HCT116 (cell line): Measurements from ENCODE around the gene PRXL2A. TPM values are rescaled to one million over a fixed set of nuclear protein-coding genes. Genes with fewer than 3 reads are reported as not detected.
A peak's percentile ranks its signal among the peaks of the same experiment; 100 is the strongest.

Source experiments
- ATAC-seq: fragments of 200-7000 bp; cut with Tn5 transposase; 2 replicates; pipeline ENCODE4 v1.9.1; 2020; ENCODE audit warnings: mild to moderate bottlenecking, moderate library complexity
- BruUV-seq: library from RNA; stranded (reverse); fragments of 400-500 nt; replicated peaks from 2 replicates; lab custom pipeline; 2021; lab: Mats Ljungman, UMichigan
- CTCF ChIA-PET: fragments of 300-600 bp; sonication (Branson Sonifier 250); formaldehyde crosslinking; loops from one replicate; lab custom pipeline; 2021; ENCODE audit warnings: antibody characterized with exemption; lab: Charles Lee
- POLR2A ChIA-PET: fragments of 300-600, 350-600 bp; sonication (Branson Sonifier 250); formaldehyde crosslinking; loops from one replicate; lab custom pipeline; 2021; ENCODE audit warnings: antibody characterized with exemption; lab: Charles Lee
- RAD21 ChIA-PET, 2 experiments: fragments of 300-600 bp; sonication (Branson Sonifier 250); formaldehyde crosslinking; loops; one replicate each; lab custom pipeline; 2023; ENCODE audit warnings: low total read pairs in 2 of 2; ENCODE audit not compliant: uncharacterized antibody in 2 of 2, unreplicated experiment in 2 of 2, low non-redundant PET in 1 of 2; lab: Charles Lee
- DNase-seq: peaks from one replicate; pipeline ENCODE4 v3.0.0-alpha.2; 2010; ENCODE audit warnings: low read depth, low spot score
- H2AFZ ChIP-seq: fragments of 200-600 bp; shearing (Covaris generic), sonication (generic); 2 replicates; pipeline ENCODE4 v1.6.1; 2017; ENCODE audit warnings: low read depth, mixed run types, mixed read lengths, antibody characterized with exemption, low read length; ENCODE audit not compliant: poor library complexity, severe bottlenecking
- H3K27ac ChIP-seq: 2 replicates; pipeline ENCODE4 v1.5.1; 2012; ENCODE audit warnings: low read depth, low read length
- H3K27me3 ChIP-seq: fragments of 200-600 bp; sonication (generic); 2 replicates; pipeline ENCODE4 v1.6.1; 2016; ENCODE audit warnings: mixed run types, low read length, mixed read lengths; ENCODE audit not compliant: insufficient read depth
- H3K36me3 ChIP-seq, 2 experiments: fragments of 200-500 bp in 1 of 2; fragments of 200-600 bp in 1 of 2; sonication (Bioruptor generic) in 1 of 2; sonication (generic) in 1 of 2; 2 replicates each; pipeline versions ENCODE4 v1.5.1 to v1.6.1; 2014 to 2016; ENCODE audit warnings: low read length in 2 of 2, inconsistent platforms in 1 of 2, mixed read lengths in 1 of 2, mixed run types in 1 of 2; ENCODE audit not compliant: insufficient read depth in 2 of 2, control insufficient read depth in 1 of 2
- H3K4me1 ChIP-seq, 2 experiments: fragments of 200-600 bp in 1 of 2; sonication (generic) in 1 of 2; 2 replicates each; pipeline versions ENCODE4 v1.5.1 to v1.6.1; 2012 to 2017; ENCODE audit warnings: low read length in 2 of 2, inconsistent platforms in 1 of 2, mild to moderate bottlenecking in 1 of 2, mixed read lengths in 1 of 2, mixed run types in 1 of 2, moderate library complexity in 1 of 2; ENCODE audit not compliant: insufficient read depth in 2 of 2, control insufficient read depth in 1 of 2
- H3K4me2 ChIP-seq: fragments of 200-600 bp; sonication (generic); 2 replicates; pipeline ENCODE4 v1.6.1; 2017; ENCODE audit warnings: mixed run types, low read length, mixed read lengths
- H3K4me3 ChIP-seq, 2 experiments: fragments of 200-600 bp in 1 of 2; sonication (generic) in 1 of 2; replicated peaks in 1 of 2; 2 replicates each; pipeline ENCODE4 v1.5.1; 2011 to 2016; ENCODE audit warnings: low read length in 2 of 2, control low read depth in 1 of 2, low read depth in 1 of 2, mild to moderate bottlenecking in 1 of 2, mixed read lengths in 1 of 2, mixed run types in 1 of 2
- H3K79me2 ChIP-seq: fragments of 200-600 bp; sonication (generic); 2 replicates; pipeline ENCODE4 v1.6.1; 2017; ENCODE audit warnings: mild to moderate bottlenecking, mixed run types, low read length, moderate library complexity, mixed read lengths; ENCODE audit not compliant: insufficient read depth
- H3K9ac ChIP-seq: fragments of 200-600 bp; sonication (generic); 2 replicates; pipeline ENCODE4 v1.6.1; 2016; ENCODE audit warnings: low read length, mixed read lengths
- H3K9me2 ChIP-seq: fragments of 200-600 bp; sonication (generic), shearing (Covaris generic); 2 replicates; pipeline ENCODE4 v1.6.1; 2017; ENCODE audit warnings: mixed run types, mild to moderate bottlenecking, moderate library complexity; ENCODE audit not compliant: insufficient read depth
- H3K9me3 ChIP-seq, 2 experiments: fragments of 200-500 bp in 1 of 2; fragments of 200-600 bp in 1 of 2; sonication (Bioruptor generic) in 1 of 2; sonication (generic) in 1 of 2; 2 replicates each; pipeline ENCODE4 v1.6.1; 2014 to 2017; ENCODE audit warnings: low read length in 2 of 2, mixed read lengths in 2 of 2, inconsistent platforms in 1 of 2, low read depth in 1 of 2, mild to moderate bottlenecking in 1 of 2, mixed run types in 1 of 2, moderate library complexity in 1 of 2; ENCODE audit not compliant: control insufficient read depth in 1 of 2, insufficient read depth in 1 of 2
- H4K20me1 ChIP-seq: fragments of 200-600 bp; sonication (generic), shearing (Covaris generic); 2 replicates; pipeline ENCODE4 v1.6.1; 2017; ENCODE audit warnings: mixed run types, mild to moderate bottlenecking, moderate library complexity; ENCODE audit not compliant: insufficient read depth
- CBX3 ChIP-seq: IDR thresholded peaks from 2 replicates; pipeline ENCODE4 v1.6.1; 2012; ENCODE audit warnings: low read depth
- EGR1 ChIP-seq: IDR thresholded peaks from 2 replicates; pipeline ENCODE4 v1.6.1; 2012; ENCODE audit warnings: low read depth
- ELF1 ChIP-seq: IDR thresholded peaks from 2 replicates; pipeline ENCODE4 v1.6.1; 2012; ENCODE audit warnings: low read depth, borderline replicate concordance
- FOSL1 ChIP-seq: IDR thresholded peaks from 2 replicates; pipeline ENCODE4 v1.6.1; 2012; ENCODE audit warnings: low read depth
- RAD21 ChIP-seq: IDR thresholded peaks from 2 replicates; pipeline ENCODE4 v1.6.1; 2012; ENCODE audit warnings: low read depth, mild to moderate bottlenecking
- SP1 ChIP-seq: IDR thresholded peaks from 2 replicates; pipeline ENCODE4 v1.6.1; 2012; ENCODE audit warnings: low read depth
- TCF7L2 ChIP-seq: IDR thresholded peaks from 2 replicates; pipeline ENCODE4 v1.7.0; 2011; ENCODE audit warnings: borderline replicate concordance, inconsistent platforms; ENCODE audit not compliant: insufficient read depth, insufficient read length; ENCODE audit errors: extremely low read depth
- ZFX ChIP-seq: fragments of 450-650 bp; IDR thresholded peaks from 2 replicates; pipeline ENCODE4 v1.6.1; 2017
- intact Hi-C: fragments of 100-400 bp; cut with micrococcal nuclease; formaldehyde crosslinking; loops from 2 replicates; pipeline ENCODE4 v1.10.0; 2022
- total RNA-seq: library from RNA; stranded (reverse); gene quantifications from one replicate; pipeline ENCODE4 v1.2.1, GENCODE V29; 2021; ENCODE audit not compliant: unreplicated experiment
- TF ChIP-seq, protein P1 (sequence below): IDR thresholded peaks from 2 replicates; pipeline ENCODE4 v1.6.1; 2011; ENCODE audit warnings: mild to moderate bottlenecking, low read length, moderate library complexity; ENCODE audit not compliant: insufficient replicate concordance; ENCODE audit errors: extremely low read depth
- TF ChIP-seq, protein P2 (sequence below): IDR thresholded peaks from 2 replicates; pipeline ENCODE4 v1.6.1; 2012
- TF ChIP-seq, protein P3 (sequence below), 3 experiments: fragments of 200-600 bp in 1 of 3; sonication (generic) in 1 of 3; IDR thresholded peaks in 2 of 3; conservative IDR thresholded peaks in 1 of 3; 2 replicates each; pipeline ENCODE4 v1.5.1; 2012 to 2017; ENCODE audit warnings: low read depth in 2 of 3, low read length in 2 of 3, antibody characterized with exemption in 1 of 3, borderline replicate concordance in 1 of 3, control low read depth in 1 of 3, mild to moderate bottlenecking in 1 of 3, mixed read lengths in 1 of 3, mixed run types in 1 of 3, moderate library complexity in 1 of 3; ENCODE audit not compliant: insufficient read depth in 1 of 3

Gene PRXL2A
- total RNA-seq, 1 experiment from 2014 or later: 4.9 TPM

- TF ChIP-seq, protein P1, sequence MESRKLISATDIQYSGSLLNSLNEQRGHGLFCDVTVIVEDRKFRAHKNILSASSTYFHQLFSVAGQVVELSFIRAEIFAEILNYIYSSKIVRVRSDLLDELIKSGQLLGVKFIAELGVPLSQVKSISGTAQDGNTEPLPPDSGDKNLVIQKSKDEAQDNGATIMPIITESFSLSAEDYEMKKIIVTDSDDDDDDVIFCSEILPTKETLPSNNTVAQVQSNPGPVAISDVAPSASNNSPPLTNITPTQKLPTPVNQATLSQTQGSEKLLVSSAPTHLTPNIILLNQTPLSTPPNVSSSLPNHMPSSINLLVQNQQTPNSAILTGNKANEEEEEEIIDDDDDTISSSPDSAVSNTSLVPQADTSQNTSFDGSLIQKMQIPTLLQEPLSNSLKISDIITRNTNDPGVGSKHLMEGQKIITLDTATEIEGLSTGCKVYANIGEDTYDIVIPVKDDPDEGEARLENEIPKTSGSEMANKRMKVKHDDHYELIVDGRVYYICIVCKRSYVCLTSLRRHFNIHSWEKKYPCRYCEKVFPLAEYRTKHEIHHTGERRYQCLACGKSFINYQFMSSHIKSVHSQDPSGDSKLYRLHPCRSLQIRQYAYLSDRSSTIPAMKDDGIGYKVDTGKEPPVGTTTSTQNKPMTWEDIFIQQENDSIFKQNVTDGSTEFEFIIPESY: no peak
- TF ChIP-seq EGR1: no peak
- no peak for TF ChIP-seq RAD21
- no peak for TF ChIP-seq CBX3
- TF ChIP-seq, protein P2, sequence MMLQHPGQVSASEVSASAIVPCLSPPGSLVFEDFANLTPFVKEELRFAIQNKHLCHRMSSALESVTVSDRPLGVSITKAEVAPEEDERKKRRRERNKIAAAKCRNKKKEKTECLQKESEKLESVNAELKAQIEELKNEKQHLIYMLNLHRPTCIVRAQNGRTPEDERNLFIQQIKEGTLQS: no peak
- TF ChIP-seq ELF1: no peak
- TF ChIP-seq SP1: no peak
- TF ChIP-seq, all 23 proteins: peak for 0
Measured at GRCh38 chr10:80380185-80380584, 28.2 kb upstream of the PRXL2A start (continued).

DNA sequence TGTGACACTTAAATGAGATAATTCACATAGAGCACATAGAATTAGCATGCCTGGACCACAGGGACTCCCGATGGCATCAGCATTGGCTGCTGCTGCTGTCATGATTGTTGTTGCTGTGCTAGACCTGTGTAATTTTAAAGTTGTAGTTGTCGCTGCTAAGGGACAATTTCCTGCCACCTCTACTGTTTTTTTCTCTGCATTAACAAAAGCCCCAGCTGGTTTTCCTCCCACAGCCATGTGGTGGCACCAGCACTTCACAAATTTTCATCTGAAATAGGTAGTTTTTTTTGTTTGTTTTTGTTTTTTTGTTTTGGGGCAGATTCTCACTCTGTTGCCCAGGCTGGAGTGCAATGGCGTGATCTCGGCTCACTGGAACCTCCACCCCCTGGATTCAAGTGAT, 25.4 kb upstream of the PRXL2A start:
- peak overlapping the region; percentile 83 for H2AFZ ChIP-seq
- BruUV-seq: no TSS peak
- H3K4me2 ChIP-seq: peak overlapping the region; percentile 63
- no peaks in the 10 kb centered on the region for H4K20me1 ChIP-seq
- ChIA-PET RAD21 (interaction anchor here (0.9 to 1.0 kb wide), 3 partner anchors 61 to 123 kb away, joined by 3 read pairs; no protein-coding TSS in a partner anchor), CTCF (interaction anchor here (0.7 to 2.5 kb wide), 11 partner anchors 46 to 542 kb away, joined by 3 to 18 read pairs (median 4); no protein-coding TSS in a partner anchor), POLR2A (no interaction called here)
- peak overlapping the region; percentile 13 to 23; a peak in 3 of 4 replicates for H3K4me3 ChIP-seq
- TF ChIP-seq TCF7L2: no peak
- TF ChIP-seq, protein P3, sequence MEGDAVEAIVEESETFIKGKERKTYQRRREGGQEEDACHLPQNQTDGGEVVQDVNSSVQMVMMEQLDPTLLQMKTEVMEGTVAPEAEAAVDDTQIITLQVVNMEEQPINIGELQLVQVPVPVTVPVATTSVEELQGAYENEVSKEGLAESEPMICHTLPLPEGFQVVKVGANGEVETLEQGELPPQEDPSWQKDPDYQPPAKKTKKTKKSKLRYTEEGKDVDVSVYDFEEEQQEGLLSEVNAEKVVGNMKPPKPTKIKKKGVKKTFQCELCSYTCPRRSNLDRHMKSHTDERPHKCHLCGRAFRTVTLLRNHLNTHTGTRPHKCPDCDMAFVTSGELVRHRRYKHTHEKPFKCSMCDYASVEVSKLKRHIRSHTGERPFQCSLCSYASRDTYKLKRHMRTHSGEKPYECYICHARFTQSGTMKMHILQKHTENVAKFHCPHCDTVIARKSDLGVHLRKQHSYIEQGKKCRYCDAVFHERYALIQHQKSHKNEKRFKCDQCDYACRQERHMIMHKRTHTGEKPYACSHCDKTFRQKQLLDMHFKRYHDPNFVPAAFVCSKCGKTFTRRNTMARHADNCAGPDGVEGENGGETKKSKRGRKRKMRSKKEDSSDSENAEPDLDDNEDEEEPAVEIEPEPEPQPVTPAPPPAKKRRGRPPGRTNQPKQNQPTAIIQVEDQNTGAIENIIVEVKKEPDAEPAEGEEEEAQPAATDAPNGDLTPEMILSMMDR (IDR thresholded peaks at IDR 0.05 in 2 of 3, conservative IDR thresholded peaks at IDR 0.05 in 1 of 3; ENCODE audit: borderline replicate concordance in 1 of 3, insufficient read depth in 1 of 3, low read depth in 2 of 3, low read length in 2 of 3): peak; percentile 66 to 88 (median 78)
- no peak for TF ChIP-seq ZFX
- TF ChIP-seq RAD21: peak; percentile 89
- TF ChIP-seq FOSL1: no peak
- no peaks in the 10 kb centered on the region for H3K9me3 ChIP-seq
- no peak overlapping the region for H3K9ac ChIP-seq
- H3K9me2 ChIP-seq: no peaks in the 10 kb centered on the region
- H3K27me3 ChIP-seq: no peaks in the 10 kb centered on the region
- peak; percentile 49 for DNase-seq
- H3K79me2 ChIP-seq: no peaks in the 10 kb centered on the region
- intact Hi-C loops: loop anchor here (1.0 to 10.0 kb wide), 8 partner anchors 60 to 636 kb away; no protein-coding TSS in a partner anchor
- no peaks in the 10 kb centered on the region for H3K36me3 ChIP-seq
- no peak overlapping the region for H3K27ac ChIP-seq
- peaks cover 0 to 13% of the 10 kb centered on the region in 2 experiments; a peak in 3 of 4 replicates for H3K4me1 ChIP-seq
- ATAC-seq: peak; percentile 57
